IMR-90 (cell line): ENCODE measurements around the gene AXIN2. TPM values are rescaled to one million over a fixed set of nuclear protein-coding genes. Genes with fewer than 3 reads are reported as not detected.

Experiments used
- ATAC-seq: fragments of 200-7000 bp; cut with Tn5 transposase; 2 replicates; pipeline ENCODE4 v1.9.1; 2020; ENCODE audit warnings: low read depth, mild to moderate bottlenecking, moderate library complexity
- BruUV-seq: library from RNA; stranded (reverse); fragments of 400-500 nt; replicated peaks from 2 replicates; lab custom pipeline; 2021; lab: Mats Ljungman, UMichigan
- CTCF ChIA-PET: fragments of 300-600 bp; formaldehyde crosslinking; extraction: SDS; loops from one replicate; lab custom pipeline; 2021; ENCODE audit warnings: antibody characterized with exemption; lab: Yijun Ruan, JAX
- POLR2A ChIA-PET: fragments of 300-600 bp; sonication (Branson Sonifier 250); formaldehyde crosslinking; loops from one replicate; lab custom pipeline; 2022; ENCODE audit warnings: antibody characterized with exemption; ENCODE audit not compliant: unreplicated experiment; lab: Charles Lee
- DNase-seq: peaks from one replicate; pipeline ENCODE4 v3.0.0; 2013
- H2AFZ ChIP-seq: replicated peaks from 2 replicates; pipeline ENCODE3; 2013; ENCODE audit warnings: low read length, mild to moderate bottlenecking; ENCODE audit not compliant: poor library complexity
- H2AK5ac ChIP-seq: 2 replicates; pipeline ENCODE4 v1.6.1; 2013; ENCODE audit warnings: low read depth, low read length, inconsistent platforms
- H2AK9ac ChIP-seq: replicated peaks from 2 replicates; pipeline ENCODE3; 2013; ENCODE audit warnings: mild to moderate bottlenecking, low read depth, low read length, moderate library complexity; ENCODE audit not compliant: poor library complexity
- H2BK120ac ChIP-seq: 2 replicates; pipeline ENCODE4 v1.6.1; 2013; ENCODE audit warnings: low read depth, low read length, inconsistent platforms
- H2BK15ac ChIP-seq: 3 replicates; pipeline ENCODE4 v1.6.1; 2013; ENCODE audit warnings: low read depth, low read length, inconsistent platforms
- H2BK20ac ChIP-seq: 2 replicates; pipeline ENCODE4 v1.6.1; 2013; ENCODE audit warnings: low read depth, mild to moderate bottlenecking, inconsistent platforms, low read length, moderate library complexity
- H2BK5ac ChIP-seq: 2 replicates; pipeline ENCODE4 v1.6.1; 2013; ENCODE audit warnings: mild to moderate bottlenecking, low read depth, low read length, inconsistent platforms; ENCODE audit not compliant: poor library complexity, severe bottlenecking
- H3K14ac ChIP-seq: replicated peaks from 2 replicates; pipeline ENCODE4 v1.6.1; 2013; ENCODE audit warnings: low read depth, low read length, inconsistent platforms
- H3K18ac ChIP-seq: 2 replicates; pipeline ENCODE4 v1.6.1; 2013; ENCODE audit warnings: low read depth, low read length, control low read depth
- H3K23ac ChIP-seq: 2 replicates; pipeline ENCODE4 v1.6.1; 2013; ENCODE audit warnings: low read depth, low read length, inconsistent platforms
- H3K27ac ChIP-seq: 2 replicates; pipeline ENCODE4 v1.5.1; 2013; ENCODE audit warnings: mild to moderate bottlenecking, control low read depth, low read length; ENCODE audit not compliant: insufficient read depth
- H3K27me3 ChIP-seq: 2 replicates; pipeline ENCODE4 v1.6.1; 2013; ENCODE audit warnings: low read length; ENCODE audit not compliant: control insufficient read depth, insufficient read depth
- H3K36me3 ChIP-seq: 2 replicates; pipeline ENCODE4 v1.6.1; 2013; ENCODE audit warnings: low read length, mixed read lengths; ENCODE audit not compliant: control insufficient read depth, insufficient read depth
- H3K4ac ChIP-seq: 2 replicates; pipeline ENCODE4 v1.6.1; 2013; ENCODE audit warnings: low read depth, low read length, inconsistent platforms
- H3K4me1 ChIP-seq: 2 replicates; pipeline ENCODE4 v1.6.1; 2013; ENCODE audit warnings: low read length, mixed read lengths; ENCODE audit not compliant: control insufficient read depth, insufficient read depth
- H3K4me2 ChIP-seq: 2 replicates; pipeline ENCODE4 v1.6.1; 2013; ENCODE audit warnings: low read depth, mild to moderate bottlenecking, control low read depth, low read length, moderate library complexity
- H3K4me3 ChIP-seq: 2 replicates; pipeline ENCODE4 v1.5.1; 2013; ENCODE audit warnings: low read depth, mild to moderate bottlenecking, control low read depth, low read length, moderate library complexity; ENCODE audit not compliant: insufficient read depth
- H3K56ac ChIP-seq: 2 replicates; pipeline ENCODE4 v1.6.1; 2013; ENCODE audit warnings: low read length, inconsistent platforms; ENCODE audit not compliant: insufficient read depth; ENCODE audit errors: extremely low read depth
- H3K79me1 ChIP-seq, 2 experiments: 2 replicates each; pipeline ENCODE4 v1.6.1; 2013; ENCODE audit warnings: low read length in 2 of 2, inconsistent platforms in 1 of 2, low read depth in 1 of 2
- H3K9ac ChIP-seq: 2 replicates; pipeline ENCODE4 v1.6.1; 2013; ENCODE audit warnings: low read depth, low read length, control low read depth
- H3K9me1 ChIP-seq: 2 replicates; pipeline ENCODE4 v1.6.1; 2013; ENCODE audit warnings: low read length, inconsistent platforms; ENCODE audit not compliant: insufficient read depth
- H3K9me3 ChIP-seq: 2 replicates; pipeline ENCODE4 v1.6.1; 2013; ENCODE audit warnings: low read length; ENCODE audit not compliant: control insufficient read depth, insufficient read depth
- H4K20me1 ChIP-seq: 2 replicates; pipeline ENCODE4 v1.6.1; 2013; ENCODE audit warnings: low read length, inconsistent platforms; ENCODE audit not compliant: insufficient read depth
- H4K5ac ChIP-seq: 2 replicates; pipeline ENCODE4 v1.6.1; 2013; ENCODE audit warnings: mild to moderate bottlenecking, low read depth, low read length, control low read depth
- H4K8ac ChIP-seq, 2 experiments: 2 replicates each; pipeline ENCODE4 v1.6.1; 2013; ENCODE audit warnings: low read depth in 2 of 2, low read length in 2 of 2, control low read depth in 1 of 2, inconsistent platforms in 1 of 2
- H4K91ac ChIP-seq: 2 replicates; pipeline ENCODE4 v1.6.1; 2013; ENCODE audit warnings: low read depth, low read length, inconsistent platforms; ENCODE audit not compliant: insufficient read depth
- BHLHE40 ChIP-seq: fragments of 150-350 bp; IDR thresholded peaks from 2 replicates; pipeline ENCODE4 v1.6.1; 2016; ENCODE audit warnings: mild to moderate bottlenecking, low read depth, low read length
- CEBPB ChIP-seq: IDR thresholded peaks from 2 replicates; pipeline ENCODE4 v1.6.1; 2012; ENCODE audit warnings: low read depth, low read length, improper control_type of control experiment
- FOS ChIP-seq: fragments of 150-350 bp; IDR thresholded peaks from 2 replicates; pipeline ENCODE4 v1.6.1; 2016; ENCODE audit warnings: low read depth, low read length
- MAFK ChIP-seq: IDR thresholded peaks from 2 replicates; pipeline ENCODE4 v1.6.1; 2012; ENCODE audit warnings: low read depth, low read length, improper control_type of control experiment
- MXI1 ChIP-seq: IDR thresholded peaks from 2 replicates; pipeline ENCODE4 v1.6.1; 2012; ENCODE audit warnings: low read depth, mild to moderate bottlenecking, low read length, moderate library complexity, borderline replicate concordance
- RCOR1 ChIP-seq: IDR thresholded peaks from 2 replicates; pipeline ENCODE4 v1.6.1; 2012; ENCODE audit warnings: mild to moderate bottlenecking, low read length, improper control_type of control experiment; ENCODE audit not compliant: insufficient replicate concordance
- RFX5 ChIP-seq: IDR thresholded peaks from 2 replicates; pipeline ENCODE4 v1.8.0; 2012; ENCODE audit warnings: low read depth, mild to moderate bottlenecking, low read length, moderate library complexity
- SMC3 ChIP-seq: fragments of 150-350 bp; IDR thresholded peaks from 2 replicates; pipeline ENCODE4 v1.6.1; 2016; ENCODE audit warnings: low read depth, mild to moderate bottlenecking, antibody characterized with exemption, low read length, moderate library complexity
- WGBS, 2 experiments: methylation state at CpG; one replicate each; pipeline versions ENCODE4 v1.1.5 to v1.1.7; 2013; ENCODE audit warnings: missing lambda C conversion rate in 2 of 2; ENCODE audit not compliant: insufficient read length in 1 of 2; ENCODE audit errors: extremely low coverage in 2 of 2; 5-methylcytosine and 5-hydroxymethylcytosine counted together
- dilution Hi-C: fragments of 300-500 bp; cut with HindIII; formaldehyde crosslinking; loops from one replicate; pipeline ENCODE4 v1.14.3; 2018; ENCODE audit warnings: low sequenced_read_pairs; ENCODE audit not compliant: unreplicated experiment
- in situ Hi-C: fragments of 300-500 bp; cut with MboI; formaldehyde crosslinking; loops from 3 replicates; pipeline ENCODE4 v1.14.3; 2019; ENCODE audit warnings: low sequenced_read_pairs, inconsistent platforms, mixed read lengths
- intact Hi-C: fragments of 100-400 bp; cut with micrococcal nuclease; formaldehyde crosslinking; loops from 2 replicates; pipeline ENCODE4 v1.10.0; 2022
- polyA plus RNA-seq, 3 experiments: library from polyadenylated mRNA; depleted of rRNA; stranded (reverse); fragments of >200 nt; gene quantifications; 2 replicates each; pipeline ENCODE4 v1.2.3, GENCODE V29; 2012; ENCODE audit warnings: low replicate concordance in 1 of 3
- total RNA-seq: library from RNA; depleted of rRNA; stranded (reverse); fragments of >200 nt; gene quantifications from 2 replicates; pipeline ENCODE4 v1.2.3, GENCODE V29; 2012
- TF ChIP-seq, protein P1 (sequence below): fragments of 150-350 bp; IDR thresholded peaks from 2 replicates; pipeline ENCODE4 v1.6.1; 2017; ENCODE audit warnings: mild to moderate bottlenecking, antibody characterized with exemption, low read length, low read depth
- TF ChIP-seq, protein P2 (sequence below): fragments of 150-350 bp; IDR thresholded peaks from 2 replicates; pipeline ENCODE4 v1.6.1; 2016; ENCODE audit warnings: low read depth, mild to moderate bottlenecking, low read length, moderate library complexity, borderline replicate concordance

AXIN2 gene
- total and polyA plus RNA-seq, 2 of the 4 experiments (the other 2 are of a cell fraction) = 0.91 to 1.8 TPM

DNA sequence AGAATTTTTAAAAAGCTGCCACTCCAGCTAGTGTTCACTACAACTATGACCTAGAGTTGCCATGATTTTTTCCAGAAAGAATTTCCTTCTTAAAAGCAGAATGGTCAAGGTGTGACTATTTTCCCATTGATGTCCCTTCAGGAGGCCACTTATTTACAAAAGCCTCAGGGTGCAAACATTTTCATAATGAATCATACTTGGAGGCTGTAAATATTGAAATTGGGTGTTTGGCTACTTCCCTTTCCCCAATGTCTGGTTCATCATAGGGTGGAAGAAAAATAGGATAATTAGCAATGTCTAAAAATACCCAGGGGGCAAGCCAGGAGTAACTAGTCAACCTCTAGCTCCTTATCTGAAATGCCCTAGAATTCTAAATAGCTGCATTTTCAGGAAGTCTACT is 18.8 kb downstream of the AXIN2 start (continued):
- TF ChIP-seq MAFK = no peak

DNA sequence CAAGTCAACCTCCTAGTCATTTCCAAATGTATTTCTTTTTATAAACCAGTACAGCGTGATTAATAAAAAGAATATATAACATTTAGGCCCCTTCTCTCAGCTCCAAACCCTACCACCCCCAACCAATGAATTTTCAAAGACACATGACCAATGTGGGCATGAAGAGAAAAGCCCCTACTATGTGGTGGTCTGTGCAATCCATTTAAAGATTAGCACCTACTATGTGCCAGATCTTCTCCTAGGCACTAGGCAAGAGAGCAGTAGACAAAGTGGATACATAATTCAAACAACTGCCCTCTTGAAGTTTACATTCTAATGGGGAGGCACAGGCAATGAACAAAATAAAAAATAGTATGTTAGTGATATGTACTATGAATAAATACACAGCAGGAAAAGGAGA is 19.4 kb downstream of the AXIN2 start:
- H3K4me3 ChIP-seq = no peak overlapping the region
- CTCF ChIA-PET = no interaction called here
- peaks cover 1% of the 10 kb centered on the region; the same call in 1 of the 2 replicates for H3K4me1 ChIP-seq
- intact Hi-C loops (no loop called here), dilution Hi-C loops (no loop called here), in situ Hi-C loops (no loop called here)
- no peak overlapping the region for H2BK15ac ChIP-seq
- H3K18ac ChIP-seq = no peak overlapping the region
- TF ChIP-seq, protein P1, sequence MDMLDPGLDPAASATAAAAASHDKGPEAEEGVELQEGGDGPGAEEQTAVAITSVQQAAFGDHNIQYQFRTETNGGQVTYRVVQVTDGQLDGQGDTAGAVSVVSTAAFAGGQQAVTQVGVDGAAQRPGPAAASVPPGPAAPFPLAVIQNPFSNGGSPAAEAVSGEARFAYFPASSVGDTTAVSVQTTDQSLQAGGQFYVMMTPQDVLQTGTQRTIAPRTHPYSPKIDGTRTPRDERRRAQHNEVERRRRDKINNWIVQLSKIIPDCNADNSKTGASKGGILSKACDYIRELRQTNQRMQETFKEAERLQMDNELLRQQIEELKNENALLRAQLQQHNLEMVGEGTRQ = no peak
- TF ChIP-seq, protein P2, sequence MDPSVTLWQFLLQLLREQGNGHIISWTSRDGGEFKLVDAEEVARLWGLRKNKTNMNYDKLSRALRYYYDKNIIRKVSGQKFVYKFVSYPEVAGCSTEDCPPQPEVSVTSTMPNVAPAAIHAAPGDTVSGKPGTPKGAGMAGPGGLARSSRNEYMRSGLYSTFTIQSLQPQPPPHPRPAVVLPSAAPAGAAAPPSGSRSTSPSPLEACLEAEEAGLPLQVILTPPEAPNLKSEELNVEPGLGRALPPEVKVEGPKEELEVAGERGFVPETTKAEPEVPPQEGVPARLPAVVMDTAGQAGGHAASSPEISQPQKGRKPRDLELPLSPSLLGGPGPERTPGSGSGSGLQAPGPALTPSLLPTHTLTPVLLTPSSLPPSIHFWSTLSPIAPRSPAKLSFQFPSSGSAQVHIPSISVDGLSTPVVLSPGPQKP = no peak
- no peak for TF ChIP-seq FOS
- TF ChIP-seq BHLHE40 = no peak
- TF ChIP-seq SMC3 = no peak
- no peak for TF ChIP-seq RFX5
- TF ChIP-seq CEBPB = no peak
- no peak for TF ChIP-seq MXI1
- TF ChIP-seq RCOR1 = no peak
- H3K27ac ChIP-seq = no peak overlapping the region
- no peaks in the 10 kb centered on the region for H3K27me3 ChIP-seq
- no peak overlapping the region for H2BK120ac ChIP-seq
- BruUV-seq = no TSS peak
- no peak overlapping the region for H4K8ac ChIP-seq
- POLR2A ChIA-PET = no interaction called here
- H2AK9ac ChIP-seq = no peak overlapping the region
- H3K36me3 ChIP-seq = peaks cover 16% of the 10 kb centered on the region; the same call in 1 of the 2 replicates
- WGBS, 2 experiments = no CpG with 5 or more reads among the region's 1 CpG
- H2BK20ac ChIP-seq = no peak overlapping the region
- no peak overlapping the region for H3K56ac ChIP-seq
- H4K5ac ChIP-seq = no peak overlapping the region
- no peaks in the 10 kb centered on the region for H3K9me3 ChIP-seq
- no peak overlapping the region for H3K4me2 ChIP-seq
- DNase-seq (no peak), ATAC-seq (no peak)
- no peak overlapping the region for H3K14ac ChIP-seq
- H2AK5ac ChIP-seq = no peak overlapping the region
- H2BK5ac ChIP-seq = no peak overlapping the region
- H3K4ac ChIP-seq = no peak overlapping the region
- no peak overlapping the region for H4K91ac ChIP-seq
- H2AFZ ChIP-seq = no peak overlapping the region
- no peak overlapping the region for H3K9ac ChIP-seq
- H3K23ac ChIP-seq = no peak overlapping the region
- H4K20me1 ChIP-seq = no peaks in the 10 kb centered on the region
- peaks cover 3% of the 10 kb centered on the region; the same call in 1 of the 2 replicates for H3K9me1 ChIP-seq
- no peaks in the 10 kb centered on the region for H3K79me1 ChIP-seq
